Sigmoid colon (tissue), 4 donors: ENCODE results near the gene C10orf62.

ENCODE experiments used
- POLR2A ChIP-seq, 2 donors: fragments of 450-650 bp; IDR thresholded peaks; one replicate each; pipeline ENCODE4 v1.6.1; 2016; ENCODE audit warnings: antibody characterized with exemption in 2 of 2, mild to moderate bottlenecking in 2 of 2, moderate library complexity in 2 of 2
- POLR2AphosphoS5 ChIP-seq, 4 donors: sonication (generic); formaldehyde crosslinking; IDR thresholded peaks; one replicate each; pipeline ENCODE4 v1.6.1; 2017; ENCODE audit warnings: antibody characterized with exemption in 4 of 4
- TF ChIP-seq, protein P1 (sequence below), 4 experiments: fragments of 450-650 bp in 3 of 4; fragments of 200-600 bp in 1 of 4; IDR thresholded peaks; one replicate each; pipeline ENCODE4 v1.5.1; 2016 to 2019; ENCODE audit warnings: antibody characterized with exemption in 4 of 4, mild to moderate bottlenecking in 3 of 4, moderate library complexity in 2 of 4

DNA sequence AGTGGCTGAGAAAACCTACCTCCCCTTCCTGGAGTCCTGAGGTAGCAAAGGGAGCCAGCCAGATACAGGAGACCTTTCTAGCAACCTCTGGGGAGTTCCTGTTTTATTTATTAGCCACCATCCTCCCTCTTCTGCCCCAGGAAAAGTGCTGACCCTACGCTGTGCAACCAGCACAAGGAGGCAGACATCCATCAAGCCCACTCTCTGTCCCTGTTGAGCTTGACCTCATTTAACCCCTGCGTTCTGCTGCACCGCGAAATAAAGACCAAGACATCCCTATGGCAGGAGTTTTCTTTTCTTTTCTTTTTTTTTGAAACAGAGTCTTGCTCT, 42.3 kb upstream of the C10orf62 start:
- TF ChIP-seq, protein P1, sequence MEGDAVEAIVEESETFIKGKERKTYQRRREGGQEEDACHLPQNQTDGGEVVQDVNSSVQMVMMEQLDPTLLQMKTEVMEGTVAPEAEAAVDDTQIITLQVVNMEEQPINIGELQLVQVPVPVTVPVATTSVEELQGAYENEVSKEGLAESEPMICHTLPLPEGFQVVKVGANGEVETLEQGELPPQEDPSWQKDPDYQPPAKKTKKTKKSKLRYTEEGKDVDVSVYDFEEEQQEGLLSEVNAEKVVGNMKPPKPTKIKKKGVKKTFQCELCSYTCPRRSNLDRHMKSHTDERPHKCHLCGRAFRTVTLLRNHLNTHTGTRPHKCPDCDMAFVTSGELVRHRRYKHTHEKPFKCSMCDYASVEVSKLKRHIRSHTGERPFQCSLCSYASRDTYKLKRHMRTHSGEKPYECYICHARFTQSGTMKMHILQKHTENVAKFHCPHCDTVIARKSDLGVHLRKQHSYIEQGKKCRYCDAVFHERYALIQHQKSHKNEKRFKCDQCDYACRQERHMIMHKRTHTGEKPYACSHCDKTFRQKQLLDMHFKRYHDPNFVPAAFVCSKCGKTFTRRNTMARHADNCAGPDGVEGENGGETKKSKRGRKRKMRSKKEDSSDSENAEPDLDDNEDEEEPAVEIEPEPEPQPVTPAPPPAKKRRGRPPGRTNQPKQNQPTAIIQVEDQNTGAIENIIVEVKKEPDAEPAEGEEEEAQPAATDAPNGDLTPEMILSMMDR (IDR thresholded peaks at IDR 0.05): no peak
- TF ChIP-seq POLR2AphosphoS5 (IDR thresholded peaks at IDR 0.05) (no peak), POLR2A (IDR thresholded peaks at IDR 0.05) (no peak)
